HEK293T (cell line): Measurements from ENCODE around the gene PLCB4.

Experiments
- BHLHE40 ChIP-seq: fragments of 450-650 bp; IDR thresholded peaks from 2 replicates; pipeline ENCODE4 v1.6.1; 2016; ENCODE audit warnings: mild to moderate bottlenecking, moderate library complexity, borderline replicate concordance
- CTBP1 ChIP-seq: fragments of 450-650 bp; IDR thresholded peaks from 2 replicates; pipeline ENCODE4 v1.6.1; 2016; ENCODE audit warnings: borderline replicate concordance
- ELF4 ChIP-seq: fragments of 450-650 bp; IDR thresholded peaks from 2 replicates; pipeline ENCODE4 v1.6.1; 2017; ENCODE audit warnings: antibody characterized with exemption
- FOXK2 ChIP-seq: fragments of 450-650 bp; IDR thresholded peaks from 2 replicates; pipeline ENCODE4 v1.6.1; 2016; ENCODE audit warnings: mild to moderate bottlenecking
- FOXM1 ChIP-seq: fragments of 450-650 bp; IDR thresholded peaks from 2 replicates; pipeline ENCODE4 v1.6.1; 2017; ENCODE audit warnings: mild to moderate bottlenecking, borderline replicate concordance
- NFRKB ChIP-seq: fragments of 450-650 bp; IDR thresholded peaks from 2 replicates; pipeline ENCODE4 v1.6.1; 2016; ENCODE audit warnings: mild to moderate bottlenecking, moderate library complexity
- SP1 ChIP-seq: fragments of 450-650 bp; IDR thresholded peaks from 2 replicates; pipeline ENCODE4 v1.6.1; 2017
- SUZ12 ChIP-seq: fragments of 450-650 bp; IDR thresholded peaks from 2 replicates; pipeline ENCODE4 v1.6.1; 2016; ENCODE audit warnings: mild to moderate bottlenecking
- TARDBP ChIP-seq: fragments of 450-650 bp; IDR thresholded peaks from 2 replicates; pipeline ENCODE4 v1.6.1; 2016

GRCh38 chr20:9130521-9130920 is 61.6 kb downstream of the PLCB4 start:
- TF ChIP-seq SUZ12, result no peak
- no peak for TF ChIP-seq TARDBP
- no peak for TF ChIP-seq BHLHE40
- no peak for TF ChIP-seq SP1
- no peak for TF ChIP-seq ELF4
- TF ChIP-seq CTBP1, result no peak
- TF ChIP-seq FOXK2, result no peak
- TF ChIP-seq NFRKB, result no peak
- TF ChIP-seq FOXM1, result no peak
